Tibial nerve (tissue), 4 donors: Measurements from ENCODE around the gene ERF.

Experiments used
- CTCF ChIP-seq, 5 experiments: fragments of 200-600 bp in 3 of 5; fragments of 450-650 bp in 2 of 5; sonication (generic) in 3 of 5; IDR thresholded peaks; one replicate each; pipeline ENCODE4 v1.5.1; 2016 to 2019; ENCODE audit warnings: antibody characterized with exemption in 5 of 5, mild to moderate bottlenecking in 3 of 5, moderate library complexity in 2 of 5
- EP300 ChIP-seq, 2 donors: sonication (generic); formaldehyde crosslinking; IDR thresholded peaks; one replicate each; pipeline ENCODE4 v1.6.1; 2017; ENCODE audit warnings: antibody characterized with exemption in 2 of 2, mild to moderate bottlenecking in 1 of 2

DNA sequence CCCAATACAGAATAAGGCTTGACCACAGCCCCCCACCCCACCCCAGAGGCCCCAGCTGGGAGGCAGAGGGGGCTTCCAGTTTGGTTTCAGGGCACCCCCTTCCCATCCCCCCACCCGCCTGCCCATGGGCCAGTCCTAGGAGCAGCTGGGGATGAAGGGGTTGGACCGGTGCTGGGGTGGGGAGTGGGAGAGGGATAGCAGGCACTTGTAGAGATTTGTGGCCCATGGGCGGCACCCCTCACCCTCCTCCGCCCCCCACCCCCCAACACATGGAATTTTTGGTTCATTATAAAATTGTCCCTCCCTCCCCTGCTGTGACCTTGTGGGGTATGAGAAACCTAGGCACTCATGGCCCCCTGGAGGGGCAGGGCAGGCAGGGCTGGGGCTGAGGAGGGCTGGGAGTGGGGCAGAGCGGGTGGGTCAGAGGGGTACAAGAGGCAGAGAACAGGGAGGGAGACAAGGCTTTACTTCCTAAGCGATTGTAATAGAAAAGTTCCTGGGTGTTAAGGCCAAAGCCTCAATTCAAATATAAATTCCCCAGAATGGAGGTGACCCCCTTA is 7.2 kb downstream of the ERF start:
- TF ChIP-seq CTCF (IDR thresholded peaks at IDR 0.05), result no peak
- TF ChIP-seq EP300 (IDR thresholded peaks at IDR 0.05), result no peak
